Mesendoderm (in vitro differentiated cells): ENCODE data around the gene CRAMP1.

Experiments
- DNase-seq: peaks from one replicate; pipeline ENCODE4 v3.0.0; 2013
- H2AK5ac ChIP-seq: 2 replicates; pipeline ENCODE4 v1.6.1; 2013; ENCODE audit warnings: low read length, inconsistent platforms
- H2BK120ac ChIP-seq: 2 replicates; pipeline ENCODE4 v1.6.1; 2013; ENCODE audit warnings: low read depth, mild to moderate bottlenecking, low read length, moderate library complexity, mixed read lengths
- H2BK15ac ChIP-seq: replicated peaks from 2 replicates; pipeline ENCODE4 v1.6.1; 2013; ENCODE audit warnings: low read depth, mild to moderate bottlenecking, moderate library complexity
- H2BK5ac ChIP-seq: 2 replicates; pipeline ENCODE4 v1.6.1; 2013; ENCODE audit warnings: low read length, inconsistent platforms
- H3K18ac ChIP-seq: 2 replicates; pipeline ENCODE4 v1.6.1; 2013; ENCODE audit warnings: mild to moderate bottlenecking, low read length, mixed read lengths
- H3K23ac ChIP-seq: one replicate; pipeline ENCODE4 v1.6.1; 2013; ENCODE audit warnings: low read length
- H3K27ac ChIP-seq: 2 replicates; pipeline ENCODE4 v1.5.1; 2013; ENCODE audit warnings: low read depth, mild to moderate bottlenecking, inconsistent platforms, low read length, moderate library complexity
- H3K27me3 ChIP-seq: 2 replicates; pipeline ENCODE4 v1.6.1; 2013; ENCODE audit warnings: low read length, control low read depth, mild to moderate bottlenecking, inconsistent platforms; ENCODE audit not compliant: insufficient read depth, poor library complexity
- H3K36me3 ChIP-seq: 2 replicates; pipeline ENCODE4 v1.6.1; 2013; ENCODE audit warnings: low read length, inconsistent platforms; ENCODE audit not compliant: control insufficient read depth, insufficient read depth
- H3K4ac ChIP-seq: one replicate; pipeline ENCODE4 v1.6.1; 2013; ENCODE audit warnings: low read depth, mild to moderate bottlenecking, low read length, moderate library complexity
- H3K4me1 ChIP-seq: 2 replicates; pipeline ENCODE4 v1.6.1; 2013; ENCODE audit warnings: low read depth, low read length, inconsistent platforms; ENCODE audit not compliant: control insufficient read depth
- H3K4me2 ChIP-seq: 2 replicates; pipeline ENCODE4 v1.6.1; 2013; ENCODE audit warnings: low read length
- H3K4me3 ChIP-seq: 2 replicates; pipeline ENCODE4 v1.5.1; 2013; ENCODE audit warnings: mild to moderate bottlenecking, low read length
- H3K56ac ChIP-seq: one replicate; pipeline ENCODE4 v1.6.1; 2013; ENCODE audit warnings: low read length
- H3K79me1 ChIP-seq: 2 replicates; pipeline ENCODE4 v1.6.1; 2013; ENCODE audit warnings: low read length, inconsistent platforms
- H3K79me2 ChIP-seq: 2 replicates; pipeline ENCODE4 v1.6.1; 2013; ENCODE audit warnings: mild to moderate bottlenecking, low read length; ENCODE audit not compliant: control insufficient read depth, insufficient read depth
- H3K9ac ChIP-seq: 2 replicates; pipeline ENCODE4 v1.6.1; 2013; ENCODE audit warnings: low read length, inconsistent platforms
- H4K5ac ChIP-seq: one replicate; pipeline ENCODE4 v1.6.1; 2013; ENCODE audit warnings: low read length
- H4K8ac ChIP-seq: one replicate; pipeline ENCODE4 v1.6.1; 2013; ENCODE audit warnings: low read depth, mild to moderate bottlenecking, control low read depth, low read length, moderate library complexity
- WGBS: extraction: QIAGEN DNeasy Blood & Tissue Kit; methylation state at CpG from one replicate; pipeline ENCODE4 v1.1.7; 2013; ENCODE audit warnings: low lambda C conversion rate, missing lambda C conversion rate; ENCODE audit not compliant: insufficient coverage; ENCODE audit errors: extremely low coverage; 5-methylcytosine and 5-hydroxymethylcytosine counted together

Gene CRAMP1

GRCh38 chr16:1680361-1680760, 68.2 kb downstream of the CRAMP1 start:
- Histone ChIP-seq H3K56ac (peak overlapping the region; percentile 71), H2BK120ac (no peak overlapping the region), H2BK15ac (no peak overlapping the region), H3K18ac (no peak overlapping the region), H3K4me3 (no peak overlapping the region), H3K23ac (no peak overlapping the region), H3K79me2 (peaks cover 65% of the 10 kb centered on the region), H2BK5ac (no peak overlapping the region), H3K9ac (peak overlapping the region; percentile 53), H3K27me3 (no peaks in the 10 kb centered on the region), H3K27ac (no peak overlapping the region), H3K4me2 (peak overlapping the region; percentile 35), H3K4me1 (no peaks in the 10 kb centered on the region), H2AK5ac (no peak overlapping the region), H4K8ac (no peak overlapping the region), H4K5ac (no peak overlapping the region), H3K79me1 (peaks cover 11% of the 10 kb centered on the region), H3K4ac (no peak overlapping the region), H3K36me3 (peaks cover 4% of the 10 kb centered on the region)
- no CpG with 5 or more reads among the region's 14 CpGs for WGBS
- DNase-seq, result no peak

- Histone ChIP-seq H3K56ac (no peak overlapping the region), H4K8ac (no peak overlapping the region), H3K27ac (no peak overlapping the region), H2BK5ac (no peak overlapping the region), H4K5ac (no peak overlapping the region), H3K23ac (no peak overlapping the region), H3K79me1 (peaks cover 11% of the 10 kb centered on the region), H2BK120ac (no peak overlapping the region), H3K27me3 (no peaks in the 10 kb centered on the region), H3K79me2 (peaks cover 71% of the 10 kb centered on the region), H3K36me3 (peaks cover 3% of the 10 kb centered on the region), H2BK15ac (no peak overlapping the region), H3K9ac (no peak overlapping the region), H3K4ac (no peak overlapping the region), H3K4me3 (no peak overlapping the region), H3K4me1 (no peaks in the 10 kb centered on the region), H3K4me2 (no peak overlapping the region), H3K18ac (no peak overlapping the region), H2AK5ac (no peak overlapping the region)
- WGBS, result no CpG with 5 or more reads among the region's 10 CpGs
- DNase-seq, result no peak
These were observed 68.9 kb downstream of the CRAMP1 start for GRCh38 chr16:1681032-1681431.

- Histone ChIP-seq H3K27me3 (no peaks in the 10 kb centered on the region), H3K18ac (no peak overlapping the region), H3K56ac (no peak overlapping the region), H3K23ac (no peak overlapping the region), H3K4ac (no peak overlapping the region), H3K4me1 (no peaks in the 10 kb centered on the region), H4K5ac (no peak overlapping the region), H3K79me2 (peaks cover 75% of the 10 kb centered on the region), H2BK15ac (no peak overlapping the region), H3K4me3 (no peak overlapping the region), H3K27ac (no peak overlapping the region), H4K8ac (no peak overlapping the region), H3K4me2 (no peak overlapping the region), H2AK5ac (no peak overlapping the region), H3K79me1 (peaks cover 14% of the 10 kb centered on the region), H3K36me3 (peaks cover 15% of the 10 kb centered on the region), H3K9ac (no peak overlapping the region), H2BK5ac (no peak overlapping the region), H2BK120ac (no peak overlapping the region)
- no CpG with 5 or more reads among the region's 17 CpGs for WGBS
- DNase-seq, result no peak
These were observed 75.5 kb downstream of the CRAMP1 start for GRCh38 chr16:1687427-1688316.

GRCh38 chr16:1688807-1689560, 76.8 kb downstream of the CRAMP1 start:
- Histone ChIP-seq H3K27ac (no peak overlapping the region), H2AK5ac (no peak overlapping the region), H3K27me3 (no peaks in the 10 kb centered on the region), H3K4ac (no peak overlapping the region), H3K9ac (no peak overlapping the region), H3K23ac (no peak overlapping the region), H3K56ac (no peak overlapping the region), H3K18ac (no peak overlapping the region), H2BK120ac (no peak overlapping the region), H3K4me2 (no peak overlapping the region), H4K8ac (no peak overlapping the region), H3K36me3 (peaks cover 13% of the 10 kb centered on the region), H3K4me3 (no peak overlapping the region), H4K5ac (no peak overlapping the region), H3K79me2 (peaks cover 66% of the 10 kb centered on the region), H3K79me1 (peaks cover 10% of the 10 kb centered on the region), H2BK15ac (no peak overlapping the region), H2BK5ac (no peak overlapping the region), H3K4me1 (no peaks in the 10 kb centered on the region)
- no CpG with 5 or more reads among the region's 10 CpGs for WGBS
- DNase-seq, result no peak

- Histone ChIP-seq H2BK120ac (no peak overlapping the region), H3K27ac (no peak overlapping the region), H3K18ac (no peak overlapping the region), H3K56ac (no peak overlapping the region), H2BK5ac (no peak overlapping the region), H3K36me3 (peaks cover 15% of the 10 kb centered on the region), H3K27me3 (no peaks in the 10 kb centered on the region), H3K79me2 (peaks cover 59% of the 10 kb centered on the region), H3K79me1 (peaks cover 10% of the 10 kb centered on the region), H3K4ac (no peak overlapping the region), H3K4me2 (no peak overlapping the region), H4K8ac (no peak overlapping the region), H3K9ac (no peak overlapping the region), H4K5ac (no peak overlapping the region), H3K23ac (no peak overlapping the region), H3K4me1 (no peaks in the 10 kb centered on the region), H2BK15ac (no peak overlapping the region), H3K4me3 (no peak overlapping the region), H2AK5ac (no peak overlapping the region)
- no peak for DNase-seq
- no CpG with 5 or more reads among the region's 13 CpGs for WGBS
These were observed 77.7 kb downstream of the CRAMP1 start for GRCh38 chr16:1689853-1690252.
